Transverse colon (tissue), 4 donors: ENCODE results near the gene H6PD. TPM values are rescaled to one million over a fixed set of nuclear protein-coding genes. Genes with fewer than 3 reads are reported as not detected.

Experiments used
- DNase-seq: peaks from one replicate; pipeline ENCODE4 v3.0.0-alpha.2; 2019
- H3K27ac ChIP-seq, 4 donors: fragments of 200-600 bp; sonication (generic); 2 replicates each; pipeline ENCODE4 v1.5.1; 2016 to 2018; ENCODE audit warnings: inconsistent platforms in 4 of 4
- H3K27me3 ChIP-seq: fragments of 200-600 bp; sonication (generic); 2 replicates; pipeline ENCODE4 v1.5.1; 2017; ENCODE audit warnings: inconsistent platforms
- H3K36me3 ChIP-seq, 4 donors: fragments of 200-600 bp; sonication (generic); 2 replicates each; pipeline ENCODE4 v1.5.1; 2017 to 2019; ENCODE audit warnings: inconsistent platforms in 4 of 4
- H3K4me1 ChIP-seq, 4 donors: fragments of 200-600 bp; sonication (generic); 2 replicates each; pipeline ENCODE4 v1.5.1; 2017 to 2020; ENCODE audit warnings: inconsistent platforms in 4 of 4
- H3K4me3 ChIP-seq, 4 donors: fragments of 200-600 bp; sonication (generic); 1 replicate in 1 of 4; 2 replicates in 3 of 4; pipeline versions ENCODE4 v1.5.1 to v1.6.1; 2017 to 2019; ENCODE audit warnings: inconsistent platforms in 4 of 4
- H3K9me3 ChIP-seq, 2 donors: fragments of 200-600 bp; sonication (generic); 2 replicates each; pipeline ENCODE4 v1.5.1; 2017 to 2019; ENCODE audit warnings: inconsistent platforms in 2 of 2
- EP300 ChIP-seq: sonication (generic); formaldehyde crosslinking; IDR thresholded peaks from one replicate; pipeline ENCODE4 v1.6.1; 2017; ENCODE audit warnings: antibody characterized with exemption, low read depth
- POLR2A ChIP-seq: fragments of 450-650 bp; IDR thresholded peaks from one replicate; pipeline ENCODE4 v1.6.1; 2016; ENCODE audit warnings: antibody characterized with exemption, mild to moderate bottlenecking, moderate library complexity
- POLR2AphosphoS5 ChIP-seq, 3 donors: sonication (generic); formaldehyde crosslinking; IDR thresholded peaks; one replicate each; pipeline ENCODE4 v1.6.1; 2016; ENCODE audit warnings: antibody characterized with exemption in 3 of 3
- WGBS, 2 donors: methylation state at CpG; one replicate each; pipeline ENCODE4 v1.1.5; 2018; ENCODE audit warnings: low coverage in 1 of 2; 5-methylcytosine and 5-hydroxymethylcytosine counted together
- in situ Hi-C, 4 donors: fragments of 200-750 bp; cut with MboI; loops; one replicate each; pipeline versions ENCODE4 v1.15.0 to v1.15.1; 2017; ENCODE audit warnings: low sequenced_read_pairs in 3 of 4, low pct_ligation_motif_present in 1 of 4, low pct_unique_long_range_greater_than_20kb in 1 of 4
- intact Hi-C: fragments of 100-400 bp; cut with DNase I; formaldehyde crosslinking; loops from one replicate; pipeline ENCODE4 v1.15.1; 2023; ENCODE audit warnings: low total_unique reads
- total RNA-seq, 4 donors: library from RNA; depleted of rRNA; stranded (reverse); fragments of >200 nt; gene quantifications; one replicate each; pipeline ENCODE4 v1.1.0, GENCODE V29; 2016
- TF ChIP-seq, protein P1 (sequence below), 5 experiments: fragments of 200-600 bp in 3 of 5; fragments of 450-650 bp in 2 of 5; sonication (generic) in 3 of 5; IDR thresholded peaks; 1 replicate in 2 of 5; 2 replicates in 3 of 5; pipeline ENCODE4 v1.5.1; 2016 to 2017; ENCODE audit warnings: antibody characterized with exemption in 5 of 5, inconsistent platforms in 3 of 5, mild to moderate bottlenecking in 2 of 5, moderate library complexity in 1 of 5

H6PD gene
- total RNA-seq, 4 donors from 2014 or later, result 24.1 to 49.4 (median 26.7) TPM

DNA sequence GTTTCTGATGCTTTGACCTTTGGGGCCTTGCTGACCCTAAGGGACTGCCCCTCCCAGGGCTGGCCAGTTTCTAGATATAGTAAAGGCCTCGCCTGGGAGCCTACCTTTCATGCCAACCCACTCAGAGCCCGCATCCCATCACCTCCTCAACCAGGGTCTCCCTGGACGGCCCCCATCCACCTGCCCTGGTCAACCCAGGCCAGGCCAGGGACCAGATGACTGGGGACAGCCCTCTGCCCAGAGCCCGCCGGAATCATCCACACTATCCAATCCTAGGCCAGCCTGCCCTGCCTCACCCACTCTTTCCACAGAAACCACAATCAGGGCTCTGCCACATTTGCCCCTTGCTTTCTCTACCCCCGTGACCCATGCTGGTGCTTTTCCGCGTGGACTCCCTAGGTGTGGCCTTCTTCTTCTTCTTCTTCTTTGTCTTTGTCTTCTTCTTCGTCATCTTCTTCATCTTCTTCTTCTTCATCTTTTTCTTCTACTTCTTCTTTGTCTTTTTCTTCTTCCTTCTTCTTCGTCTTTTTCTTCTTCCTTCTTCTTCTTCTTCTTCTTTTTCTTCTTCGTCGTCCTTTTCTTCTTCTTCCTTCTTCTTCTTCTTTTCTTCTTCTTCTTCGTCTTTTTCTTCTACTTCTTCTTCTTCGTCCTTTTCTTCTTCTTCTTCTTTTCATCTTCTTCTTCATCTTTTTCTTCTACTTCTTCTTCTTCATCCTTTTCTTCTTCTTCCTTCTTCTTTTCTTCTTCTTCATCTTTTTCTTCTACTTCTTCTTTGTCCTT lies 11.5 kb upstream of the H6PD start:
- WGBS, 2 donors, result 90 to 96% methylated on average over 10 to 14 of the region's 14 CpGs
- no peak for DNase-seq
- TF ChIP-seq EP300 (no peak), POLR2A (no peak), POLR2AphosphoS5 (IDR thresholded peaks at IDR 0.05) (no peak)
- TF ChIP-seq, protein P1, sequence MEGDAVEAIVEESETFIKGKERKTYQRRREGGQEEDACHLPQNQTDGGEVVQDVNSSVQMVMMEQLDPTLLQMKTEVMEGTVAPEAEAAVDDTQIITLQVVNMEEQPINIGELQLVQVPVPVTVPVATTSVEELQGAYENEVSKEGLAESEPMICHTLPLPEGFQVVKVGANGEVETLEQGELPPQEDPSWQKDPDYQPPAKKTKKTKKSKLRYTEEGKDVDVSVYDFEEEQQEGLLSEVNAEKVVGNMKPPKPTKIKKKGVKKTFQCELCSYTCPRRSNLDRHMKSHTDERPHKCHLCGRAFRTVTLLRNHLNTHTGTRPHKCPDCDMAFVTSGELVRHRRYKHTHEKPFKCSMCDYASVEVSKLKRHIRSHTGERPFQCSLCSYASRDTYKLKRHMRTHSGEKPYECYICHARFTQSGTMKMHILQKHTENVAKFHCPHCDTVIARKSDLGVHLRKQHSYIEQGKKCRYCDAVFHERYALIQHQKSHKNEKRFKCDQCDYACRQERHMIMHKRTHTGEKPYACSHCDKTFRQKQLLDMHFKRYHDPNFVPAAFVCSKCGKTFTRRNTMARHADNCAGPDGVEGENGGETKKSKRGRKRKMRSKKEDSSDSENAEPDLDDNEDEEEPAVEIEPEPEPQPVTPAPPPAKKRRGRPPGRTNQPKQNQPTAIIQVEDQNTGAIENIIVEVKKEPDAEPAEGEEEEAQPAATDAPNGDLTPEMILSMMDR (IDR thresholded peaks at IDR 0.05), result no peak
- Histone ChIP-seq H3K9me3 (no peaks in the 10 kb centered on the region), H3K27me3 (no peaks in the 10 kb centered on the region), H3K4me3 (no peak overlapping the region), H3K4me1 (no peaks in the 10 kb centered on the region), H3K27ac (no peak overlapping the region), H3K36me3 (no peaks in the 10 kb centered on the region)
- intact Hi-C loops (no loop called here), in situ Hi-C loops (no loop called here)

DNA sequence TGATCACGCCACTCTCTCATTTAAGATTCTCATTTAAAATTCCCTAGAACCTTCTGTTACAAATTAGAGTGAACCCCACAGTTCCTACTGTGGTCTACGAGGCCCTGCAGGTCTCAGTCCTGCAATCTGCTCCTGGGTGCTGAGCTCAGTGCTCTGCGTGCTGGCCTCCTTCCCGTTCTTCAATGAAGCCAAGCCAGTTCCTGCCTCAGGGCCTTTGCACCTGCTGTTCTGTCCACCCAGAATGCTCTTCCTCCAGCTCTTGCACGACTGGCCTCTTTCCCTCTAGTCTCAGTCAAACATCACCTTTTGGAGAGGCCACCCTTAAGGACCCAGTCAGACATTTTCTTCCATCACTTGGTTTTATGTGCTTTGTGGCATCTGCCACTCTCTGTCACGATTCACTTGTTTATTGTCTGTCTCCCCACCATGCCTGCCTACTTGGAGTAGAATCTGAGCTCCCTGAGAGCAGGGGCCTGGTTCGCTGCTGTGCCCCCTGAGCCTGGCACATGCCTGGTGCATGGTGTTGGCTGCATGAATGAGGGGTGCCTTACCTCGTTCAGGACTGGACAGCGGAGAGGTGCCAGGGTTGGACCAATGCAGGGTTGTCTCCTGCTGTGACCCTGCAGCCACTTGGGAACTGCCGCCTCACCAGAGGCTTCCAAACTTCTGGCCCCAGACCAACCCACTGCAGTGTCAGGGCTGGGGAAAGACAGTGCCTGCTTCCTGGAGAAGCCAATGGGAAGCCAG lies 9.7 kb upstream of the H6PD start:
- H3K36me3 ChIP-seq, result no peaks in the 10 kb centered on the region
- WGBS, 2 donors, result 83 to 88% methylated on average over 6 to 10 of the region's 10 CpGs
- H3K27me3 ChIP-seq, result no peaks in the 10 kb centered on the region
- no peaks in the 10 kb centered on the region for H3K9me3 ChIP-seq
- H3K27ac ChIP-seq, result no peak overlapping the region
- no peak overlapping the region for H3K4me3 ChIP-seq
- intact Hi-C loops, result no loop called here
- in situ Hi-C loops, result no loop called here
- no peaks in the 10 kb centered on the region for H3K4me1 ChIP-seq
- TF ChIP-seq, protein P1 (IDR thresholded peaks at IDR 0.05), result no peak
- TF ChIP-seq POLR2A, result no peak
- TF ChIP-seq EP300, result no peak
- no peak for TF ChIP-seq POLR2AphosphoS5 (IDR thresholded peaks at IDR 0.05)
- DNase-seq, result no peak

DNA sequence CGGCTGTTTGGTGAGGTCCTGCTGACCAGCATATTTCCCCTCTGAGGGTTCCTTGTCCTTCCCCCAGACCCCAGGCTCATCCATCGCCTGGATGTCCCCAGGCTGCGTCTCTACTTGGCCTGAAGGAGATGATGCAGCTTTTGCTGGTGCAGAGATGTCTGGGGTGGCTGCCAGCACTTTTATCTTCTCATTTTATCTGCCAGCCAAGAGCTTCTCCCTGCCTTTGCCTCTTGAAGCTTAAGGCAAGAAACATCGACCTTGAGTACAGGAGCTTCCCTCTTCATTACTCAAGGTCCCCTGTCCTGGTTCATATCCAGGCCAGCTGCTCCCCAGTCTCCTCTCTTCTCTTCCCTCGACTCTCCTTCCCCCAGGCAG lies 9.2 kb upstream of the H6PD start:
- H3K27ac ChIP-seq, result no peak overlapping the region

DNA sequence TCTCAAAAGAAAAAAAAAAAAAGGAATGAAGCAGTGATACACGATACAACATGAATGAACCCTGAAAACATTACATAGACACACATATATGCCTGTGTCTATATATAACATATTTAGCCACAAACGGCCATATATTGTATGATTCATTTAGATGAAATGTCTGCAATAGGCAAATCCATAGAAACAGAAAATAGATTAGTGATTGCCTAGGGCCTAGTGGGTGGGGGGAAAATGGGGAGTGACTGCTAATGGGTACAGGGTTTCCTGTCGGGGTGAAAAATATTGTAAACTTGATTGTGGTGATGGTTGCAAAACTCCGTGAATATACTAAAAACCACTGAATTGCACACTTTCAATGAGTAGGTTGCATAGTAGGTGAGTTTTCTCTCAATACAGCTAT lies 6.0 kb upstream of the H6PD start:
- no peak overlapping the region for H3K4me3 ChIP-seq
- H3K36me3 ChIP-seq, result no peaks in the 10 kb centered on the region
- intact Hi-C loops, result no loop called here
- TF ChIP-seq EP300 (no peak), POLR2A (no peak), POLR2AphosphoS5 (IDR thresholded peaks at IDR 0.05) (no peak)
- TF ChIP-seq, protein P1 (IDR thresholded peaks at IDR 0.05), result no peak
- H3K4me1 ChIP-seq, result no peaks in the 10 kb centered on the region
- no peaks in the 10 kb centered on the region for H3K27me3 ChIP-seq
- no peak overlapping the region for H3K27ac ChIP-seq
- H3K9me3 ChIP-seq, result no peaks in the 10 kb centered on the region
- 67 to 75% methylated on average over 4 of the region's 4 CpGs for WGBS, 2 donors
- in situ Hi-C loops, result no loop called here
- no peak for DNase-seq

More for the DNA sequence above, 9.2 kb upstream of the H6PD start:
- H3K9me3 ChIP-seq, result no peaks in the 10 kb centered on the region
- H3K4me3 ChIP-seq, result no peak overlapping the region
- no peaks in the 10 kb centered on the region for H3K27me3 ChIP-seq
- in situ Hi-C loops, result no loop called here
- intact Hi-C loops, result no loop called here
- no peak for DNase-seq
- WGBS, 2 donors, result 44 to 81% methylated on average over 1 to 5 of the region's 5 CpGs
- TF ChIP-seq POLR2A, result no peak
- no peak for TF ChIP-seq POLR2AphosphoS5 (IDR thresholded peaks at IDR 0.05)
- TF ChIP-seq, protein P1 (IDR thresholded peaks at IDR 0.05), result no peak
- no peak for TF ChIP-seq EP300
- H3K4me1 ChIP-seq, result no peaks in the 10 kb centered on the region
- no peaks in the 10 kb centered on the region for H3K36me3 ChIP-seq
